Colon (tissue), 2 donors: ENCODE measurements around the gene FKBP1B.
"Not testable (repeated sequence)": the region's sequence is repeated elsewhere in the genome, so short reads cannot be mapped to it uniquely, and the experiment has no call there.

Source experiments
- FAIRE-seq: peaks from 2 replicates; lab custom pipeline; 2012; peaks lifted over from hg19 to GRCh38; lab: Jason Lieb, UNC
- donor health status: control.
- donor health status: control.

The FKBP1B gene

GRCh38 chr2:24022975-24023575, 26.5 kb upstream of the FKBP1B start:
- FAIRE-seq: no peak

DNA sequence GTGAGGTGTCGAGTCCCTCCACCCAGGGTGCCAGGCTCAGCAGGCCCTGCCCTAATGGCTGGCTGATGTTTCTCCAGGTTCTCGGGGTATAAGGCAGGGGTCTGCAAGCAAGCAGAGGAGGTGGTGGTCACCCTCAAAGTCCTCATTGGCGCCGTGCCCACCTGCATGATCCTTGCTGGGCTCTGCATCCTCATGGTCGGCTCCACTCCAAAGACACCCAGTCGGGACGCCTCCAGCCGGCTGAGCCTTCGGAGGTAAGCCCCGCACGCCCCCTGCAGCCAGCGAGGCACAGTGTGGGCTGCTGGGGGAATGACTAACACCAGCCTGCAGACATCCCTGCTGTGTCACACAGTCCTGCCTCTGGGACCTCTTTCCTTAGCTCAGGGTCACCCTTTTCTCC, 25.5 kb upstream of the FKBP1B start:
- FAIRE-seq: no peak

GRCh38 chr2:24024996-24025663, 24.4 kb upstream of the FKBP1B start:
- no peak for FAIRE-seq

DNA sequence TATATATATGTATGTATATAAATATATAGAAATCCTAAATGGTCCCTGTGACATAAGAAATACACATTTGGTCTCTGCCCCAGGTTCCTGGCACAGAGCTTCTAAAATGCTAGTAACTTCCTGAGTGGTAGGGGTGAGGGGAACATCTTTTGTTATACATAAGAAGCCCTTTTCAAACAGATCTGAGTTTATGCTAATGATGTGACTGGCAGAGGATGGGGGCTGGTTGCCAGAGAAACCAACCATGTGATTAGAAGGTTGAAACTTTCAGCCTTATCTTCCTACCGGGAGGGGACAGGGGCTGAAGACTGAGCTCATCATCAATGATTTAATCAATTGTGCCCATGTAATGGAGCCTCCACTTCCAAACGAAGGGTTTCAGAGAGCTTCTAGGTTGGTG, 23.3 kb upstream of the FKBP1B start:
- FAIRE-seq: no peak

GRCh38 chr2:24038786-24039499, 10.6 kb upstream of the FKBP1B start:
- FAIRE-seq: no peak

- no peak for FAIRE-seq
These were observed 9.0 kb upstream of the FKBP1B start for GRCh38 chr2:24040511-24040910.

DNA sequence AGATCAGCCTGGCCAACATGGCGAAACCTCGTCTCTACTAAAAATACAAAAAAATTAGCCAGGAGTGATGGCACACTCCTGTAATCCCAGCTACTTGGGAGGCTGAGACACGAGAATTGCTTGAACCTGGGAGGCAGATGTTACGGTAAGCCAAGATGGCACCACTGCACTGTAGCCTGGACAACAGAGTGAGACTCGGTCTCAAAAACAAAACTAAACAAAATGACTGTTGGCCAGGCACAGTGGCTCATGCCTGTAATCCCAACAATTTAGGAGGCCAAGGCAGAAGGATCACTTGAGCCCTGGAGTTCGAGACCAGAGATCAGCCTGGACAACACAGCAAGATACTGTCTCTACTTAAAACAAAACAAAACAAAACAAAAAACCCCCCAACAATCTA, 6.4 kb upstream of the FKBP1B start:
- FAIRE-seq: not testable (repeated sequence)

GRCh38 chr2:24045511-24046508, 3.7 kb upstream of the FKBP1B start:
- no peak for FAIRE-seq

DNA sequence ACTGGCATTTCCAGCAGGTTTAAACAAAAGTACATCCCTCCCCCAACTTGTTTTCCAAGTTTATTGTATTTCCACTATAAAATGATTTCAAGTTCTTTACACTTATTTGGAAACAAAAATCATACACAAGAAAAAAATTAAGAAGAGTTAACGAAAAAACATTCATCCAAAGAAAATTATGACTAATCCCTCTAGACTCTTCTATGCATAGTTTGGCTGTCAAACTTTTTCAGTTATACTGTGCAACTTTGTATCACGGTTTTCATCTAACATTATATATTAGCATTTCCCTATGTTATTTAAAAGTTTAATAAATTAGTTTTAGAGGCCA, 3.0 kb upstream of the FKBP1B start:
- FAIRE-seq: no peak

DNA sequence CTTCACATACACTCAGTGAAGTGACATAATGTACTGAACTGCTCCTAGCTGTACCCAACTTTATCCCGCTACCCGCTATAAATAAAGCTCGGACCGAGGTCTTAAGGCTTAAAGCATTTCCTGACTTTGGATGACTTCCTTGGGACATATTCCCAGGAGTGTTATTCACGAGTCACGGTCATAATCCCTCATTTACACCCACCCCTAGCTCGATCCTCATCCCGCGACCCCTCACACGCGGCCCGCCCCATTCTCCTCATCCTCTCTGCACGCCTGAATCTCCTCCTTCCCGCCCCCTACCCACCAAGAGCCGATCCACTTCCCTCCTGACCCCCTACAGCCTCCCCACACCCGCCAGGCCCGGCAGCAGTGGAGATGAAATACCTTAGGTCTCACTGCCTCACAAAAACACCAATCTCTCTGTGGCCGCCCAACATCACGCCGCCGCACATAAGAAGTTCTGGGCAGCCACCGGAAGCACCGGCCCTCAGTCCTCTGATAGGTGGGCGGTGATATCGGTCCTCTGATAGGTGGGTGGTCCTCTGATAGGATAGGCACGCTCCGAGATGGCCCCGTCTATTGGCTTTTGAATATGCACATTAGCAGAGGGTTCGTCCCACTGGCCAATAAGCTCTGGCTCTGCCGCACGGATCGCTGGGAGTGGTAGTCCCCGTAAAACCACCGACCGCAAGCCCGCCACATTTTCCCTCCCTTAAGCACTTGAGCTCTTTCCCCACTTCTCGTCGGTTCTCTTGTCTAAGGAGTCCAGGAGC, 2.4 kb upstream of the FKBP1B start, which contains the start of gene WDCP:
WDCP (minus strand) TSS at position 462 of the 773 bp plus-strand sequence. CDS start 7,897 bp downstream, outside the sequence.
- FAIRE-seq: no peak

- FAIRE-seq: no peak
These were observed 1.9 kb upstream of the FKBP1B start for GRCh38 chr2:24047703-24048033.

GRCh38 chr2:24048769-24049484, 614 bp upstream of the FKBP1B start:
- no peak for FAIRE-seq

- no peak for FAIRE-seq
These were observed 769 bp downstream of the FKBP1B start for GRCh38 chr2:24050041-24050979.

DNA sequence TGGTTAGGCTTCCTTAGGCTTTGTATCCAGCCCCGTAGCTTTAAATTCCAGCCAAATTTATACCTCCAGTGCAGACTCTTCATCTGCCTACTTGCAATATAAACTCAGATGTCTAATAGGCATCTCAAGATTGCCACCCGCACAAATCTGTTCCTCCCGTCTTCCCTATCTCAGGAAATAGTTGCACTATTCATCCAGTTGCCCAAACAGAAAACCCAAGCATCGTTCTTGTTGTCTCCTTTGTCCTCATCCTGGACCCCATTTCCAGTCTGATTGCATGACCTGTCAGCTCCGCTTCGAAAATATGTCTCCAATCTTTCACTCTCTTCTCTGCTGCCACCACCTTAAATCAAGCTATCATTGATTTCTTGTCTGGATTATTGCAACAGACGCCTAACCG, 2.3 kb downstream of the FKBP1B start:
- FAIRE-seq: no peak

DNA sequence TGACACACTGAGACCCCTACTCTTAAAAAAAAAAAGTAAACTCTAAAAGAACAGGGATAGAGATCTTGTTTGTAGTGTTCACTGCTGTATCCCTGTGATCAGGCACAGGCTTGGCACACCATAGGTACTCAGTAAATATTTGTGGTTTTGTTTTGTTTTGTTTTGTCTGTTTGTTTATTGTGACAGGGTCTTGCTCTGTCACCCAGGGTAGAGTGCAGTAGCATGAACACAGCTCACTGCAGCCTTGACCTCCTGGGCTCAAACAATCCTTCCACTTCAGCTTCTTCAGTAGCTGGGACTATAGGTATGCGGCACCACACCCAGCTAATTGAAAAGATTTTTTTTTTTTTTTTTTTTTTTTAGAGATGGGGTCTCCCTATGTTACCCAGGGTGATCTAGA, 3.4 kb downstream of the FKBP1B start:
- no peak for FAIRE-seq

GRCh38 chr2:24054366-24055010, 4.9 kb downstream of the FKBP1B start:
- FAIRE-seq: no peak

DNA sequence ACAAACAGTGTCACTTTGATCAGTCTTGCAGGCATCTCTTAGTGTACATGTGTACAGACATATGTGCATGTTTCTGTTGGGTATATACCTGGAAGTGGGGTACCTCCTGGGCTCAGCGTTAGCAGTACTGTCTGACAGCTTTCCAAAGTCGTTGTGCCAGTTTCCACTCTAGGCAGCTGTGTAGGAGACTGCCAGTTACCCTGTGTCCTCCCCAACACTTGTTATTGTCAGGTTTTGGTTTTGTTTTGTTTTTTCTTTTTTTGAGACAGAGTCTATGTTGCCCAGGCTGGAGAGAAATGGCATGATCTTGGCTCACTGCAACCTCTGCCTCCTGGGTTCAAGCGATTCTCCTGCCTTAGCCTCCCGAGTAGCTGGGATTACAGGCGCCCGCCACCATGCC, 6.2 kb downstream of the FKBP1B start:
- no peak for FAIRE-seq

DNA sequence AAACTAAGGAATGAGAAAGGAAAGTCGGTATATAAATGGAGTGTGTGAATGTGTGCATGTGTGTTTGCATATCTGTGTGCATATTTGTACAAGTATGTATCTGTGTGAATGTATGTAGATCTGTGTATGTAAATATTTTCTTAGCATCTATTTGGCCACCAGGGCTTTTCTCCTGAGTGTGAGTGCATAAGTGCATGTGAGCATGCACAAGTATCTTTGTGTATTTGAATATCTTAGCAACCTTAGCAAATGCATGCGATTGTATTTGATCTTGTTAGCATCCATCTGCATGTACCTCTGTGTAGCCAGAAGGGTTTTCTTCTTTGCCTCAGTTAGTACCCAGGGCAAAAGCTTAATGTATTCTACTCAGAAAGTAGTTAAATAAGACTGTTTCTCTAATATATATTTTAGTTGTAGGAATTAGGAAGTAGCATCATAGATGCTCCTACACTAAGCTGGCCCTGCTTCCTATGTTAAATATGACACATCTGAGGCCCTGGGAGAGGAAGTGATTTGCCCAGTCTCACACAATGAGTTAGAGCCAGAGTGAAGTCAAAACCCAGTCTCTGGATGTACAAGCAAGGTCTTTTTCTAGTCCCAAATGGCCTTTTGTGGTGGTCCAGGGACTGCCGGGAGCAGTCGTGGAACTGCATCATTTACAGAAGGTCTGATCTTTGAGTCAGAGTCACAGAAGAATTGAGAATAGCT, 9.2 kb downstream of the FKBP1B start:
- FAIRE-seq: no peak

DNA sequence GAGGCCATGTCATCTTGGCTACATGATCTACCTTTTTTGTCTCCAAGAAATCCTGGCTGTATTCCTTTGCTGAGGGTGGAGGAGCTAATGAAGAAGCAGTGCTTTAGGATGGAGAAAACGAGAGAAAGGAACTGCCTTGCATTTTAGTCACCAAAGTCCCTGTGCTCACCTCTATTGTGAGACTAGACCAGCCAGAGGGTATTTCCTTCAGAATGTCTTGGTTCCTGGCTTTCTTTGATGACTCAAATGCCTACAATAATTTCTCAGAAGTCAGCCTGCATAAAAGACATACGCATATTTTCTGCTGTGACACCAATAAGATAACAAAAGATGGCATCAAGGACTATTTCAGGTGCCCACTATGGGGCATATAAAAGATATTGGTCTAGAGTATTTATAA, 15.8 kb downstream of the FKBP1B start:
- FAIRE-seq: no peak
